ENCODE data around the gene CTBP1.

Gene CTBP1

DNA sequence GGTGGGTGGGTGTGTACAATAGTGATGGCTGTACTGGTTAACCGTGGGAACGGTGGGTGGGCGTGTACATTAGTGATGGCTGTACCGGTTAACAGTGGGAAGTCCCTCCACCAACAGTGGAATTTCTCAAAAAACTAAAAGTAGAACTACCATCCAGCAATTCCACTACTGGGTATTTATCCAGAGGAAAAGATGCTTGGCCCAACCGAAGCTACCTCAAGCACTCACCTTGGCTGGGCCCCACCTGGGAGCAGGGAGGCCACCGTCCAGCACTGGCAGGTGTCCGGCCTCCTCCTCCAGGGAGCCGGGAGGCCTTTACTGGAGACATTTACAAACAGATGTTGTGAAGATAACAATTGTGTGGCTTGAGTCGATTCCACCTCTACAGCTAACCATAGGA, 34.8 kb upstream of the CTBP1 start:
- DNase-seq (ENCODE audit: low spot score), result no peak

DNA sequence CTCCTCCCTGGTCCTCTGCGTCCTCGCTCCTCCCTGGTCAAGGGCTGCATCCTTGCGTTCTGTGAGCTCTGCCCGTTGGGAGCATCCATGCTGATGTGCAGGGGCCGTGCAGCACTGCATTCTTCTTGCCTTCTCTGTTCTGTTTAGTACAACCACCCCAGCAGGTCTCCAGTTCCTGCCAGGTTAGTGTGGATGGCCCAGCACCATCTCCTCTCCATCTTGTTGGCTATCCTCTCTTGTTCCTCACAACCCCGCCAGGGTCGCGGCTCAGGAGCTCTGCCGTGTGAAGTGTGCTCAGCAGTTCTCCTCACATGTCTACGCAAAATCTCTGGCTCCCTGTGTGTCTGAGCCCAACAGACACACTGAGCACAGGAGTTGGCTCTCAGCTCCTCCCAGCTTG, 30.3 kb upstream of the CTBP1 start:
- no peak for DNase-seq (ENCODE audit: low spot score)

GRCh38 chr4:1277667-1278665, 29.0 kb upstream of the CTBP1 start:
- no peak for DNase-seq (ENCODE audit: low spot score)

DNA sequence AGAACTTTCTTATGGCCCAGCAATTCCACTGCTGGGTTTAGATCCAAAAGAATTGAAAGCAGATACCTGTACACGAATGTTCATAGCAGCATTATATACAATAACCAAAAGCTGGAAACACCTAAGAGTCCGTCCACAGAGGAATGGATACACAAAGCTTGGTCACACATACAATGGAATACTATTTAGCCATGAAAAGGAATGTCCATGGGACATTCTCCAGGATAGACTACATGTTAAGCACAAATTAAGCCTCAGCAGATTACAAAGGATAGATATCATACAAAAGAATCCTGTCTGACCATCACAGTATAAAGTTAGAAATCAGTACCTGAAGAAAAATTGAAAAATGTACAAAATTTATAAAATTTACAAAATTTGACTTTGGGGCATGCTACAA, 28.1 kb upstream of the CTBP1 start:
- DNase-seq (ENCODE audit: low spot score), result no peak

DNA sequence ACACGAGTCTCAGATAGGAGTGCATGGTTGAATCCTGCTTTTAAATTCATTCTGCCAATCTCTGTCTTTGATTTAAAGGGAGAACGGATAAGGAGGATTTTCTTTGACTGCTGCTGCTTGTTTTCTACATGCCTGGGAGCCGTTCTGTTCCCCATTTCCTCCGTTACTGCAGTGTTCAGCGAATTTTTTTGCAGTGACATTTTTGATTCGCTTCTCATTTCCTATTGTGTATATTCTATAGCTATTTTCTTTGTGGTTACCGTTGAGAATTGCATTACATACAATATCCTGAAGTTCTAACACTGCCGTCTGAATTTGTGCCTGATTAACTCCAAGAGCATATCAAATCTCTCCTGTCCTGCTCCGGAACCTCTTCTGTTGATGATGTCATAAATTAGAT, 25.9 kb upstream of the CTBP1 start:
- no peak for DNase-seq (ENCODE audit: low spot score)

DNA sequence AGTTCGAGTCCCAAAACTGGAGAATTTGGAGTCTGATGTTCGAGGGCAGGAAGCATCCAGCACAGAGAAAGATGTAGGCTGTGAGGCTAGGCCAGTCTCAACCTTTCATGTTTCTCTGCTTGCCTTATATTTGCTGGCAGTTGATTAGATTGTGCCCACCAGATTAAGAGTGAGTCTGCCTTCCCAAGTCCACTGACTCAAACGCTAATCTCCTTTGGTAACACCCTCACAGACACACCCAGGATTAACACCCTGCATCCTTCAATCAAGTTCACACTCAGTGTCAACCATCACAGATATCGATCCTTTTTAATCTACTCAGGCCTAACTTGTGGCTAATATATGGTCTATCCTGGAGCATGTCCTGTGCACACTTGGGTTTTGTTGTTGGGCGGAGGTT, 22.8 kb upstream of the CTBP1 start:
- DNase-seq (ENCODE audit: low spot score), result no peak

DNA sequence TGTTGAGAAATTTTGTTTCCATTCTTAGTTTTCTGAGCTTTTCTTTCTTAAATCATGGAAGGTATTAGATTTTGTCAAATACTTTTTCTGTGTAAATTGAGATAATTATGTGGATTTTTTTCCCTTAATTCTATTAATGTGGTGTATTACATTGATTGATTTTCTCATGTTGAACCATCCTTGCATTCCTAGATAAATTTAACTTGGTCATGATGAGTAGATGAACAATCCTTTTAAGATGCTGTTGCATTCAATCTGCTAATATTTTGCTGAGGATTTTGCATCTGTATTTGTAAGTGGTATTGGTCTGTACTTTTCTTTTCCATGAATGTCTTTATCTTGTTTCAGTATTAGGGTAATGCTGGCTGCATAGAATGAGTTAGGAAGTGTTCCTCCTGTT, 20.3 kb upstream of the CTBP1 start:
- no peak for DNase-seq (ENCODE audit: low spot score)

DNA sequence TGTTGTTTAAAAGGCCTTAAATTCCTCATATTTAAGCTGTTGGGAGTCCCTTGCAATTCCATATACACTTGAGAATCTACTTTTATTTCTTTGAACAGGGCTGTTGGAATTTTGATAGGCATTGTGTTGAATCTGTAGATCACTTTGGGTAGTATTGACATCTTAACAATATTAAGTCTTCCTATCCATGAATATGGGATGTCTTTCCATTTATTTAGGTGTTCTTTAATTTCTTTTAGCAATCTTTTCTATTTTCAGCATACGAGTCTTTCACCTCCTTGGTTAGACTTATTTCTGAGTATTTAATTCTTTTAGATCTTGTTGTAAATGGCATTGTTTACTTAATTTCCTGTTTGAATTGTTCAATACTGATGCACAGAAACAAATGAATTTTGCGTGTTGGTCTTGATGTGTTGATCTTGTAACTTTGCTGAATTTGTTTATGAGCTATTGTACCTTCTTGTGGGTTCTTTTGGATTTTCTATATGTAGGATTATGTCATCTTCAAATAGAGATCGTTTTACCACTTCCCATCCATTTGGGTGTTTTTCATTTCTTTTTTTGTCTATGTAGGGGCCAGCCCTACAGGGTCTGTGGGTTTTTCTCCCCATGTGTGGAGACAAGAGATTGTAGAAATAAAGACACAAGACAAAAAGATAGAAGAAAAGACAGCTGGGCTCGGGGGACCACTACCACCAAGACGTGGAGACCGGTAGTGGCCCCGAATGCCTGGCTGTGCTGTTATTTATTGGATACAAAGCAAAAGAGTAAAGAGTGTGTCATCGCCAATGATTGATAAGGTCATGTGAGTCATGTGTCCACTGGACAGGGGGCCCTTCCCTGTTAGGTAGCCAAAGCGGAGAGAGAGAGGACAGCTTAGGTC, 18.2 kb upstream of the CTBP1 start:
- no peak for DNase-seq (ENCODE audit: low spot score)

DNA sequence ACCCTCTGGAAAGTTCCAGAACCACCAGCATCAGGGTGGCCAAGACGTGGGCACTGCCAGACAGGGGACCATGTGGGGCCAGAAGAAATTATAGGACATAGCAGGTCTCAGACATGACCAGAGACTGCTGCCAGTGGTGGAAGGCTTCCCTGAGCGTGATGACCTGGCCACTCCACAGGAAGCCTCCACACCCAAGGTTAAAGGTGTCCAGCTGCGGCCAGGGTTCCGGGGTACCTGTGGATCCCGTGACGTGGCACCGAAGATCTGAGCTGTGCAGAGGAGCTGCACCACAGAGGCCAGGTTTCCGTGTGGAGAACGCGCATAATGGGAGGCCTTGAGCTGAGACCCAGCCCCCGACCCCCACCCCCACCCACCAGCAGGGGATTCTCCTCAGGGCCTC, 16.4 kb upstream of the CTBP1 start:
- DNase-seq (ENCODE audit: low spot score), result no peak

- DNase-seq (ENCODE audit: low spot score), result no peak
Measured at GRCh38 chr4:1264942-1265341, 16.0 kb upstream of the CTBP1 start.

- no peak for DNase-seq (ENCODE audit: low spot score)
Measured at GRCh38 chr4:1261107-1261928, 12.4 kb upstream of the CTBP1 start.

DNA sequence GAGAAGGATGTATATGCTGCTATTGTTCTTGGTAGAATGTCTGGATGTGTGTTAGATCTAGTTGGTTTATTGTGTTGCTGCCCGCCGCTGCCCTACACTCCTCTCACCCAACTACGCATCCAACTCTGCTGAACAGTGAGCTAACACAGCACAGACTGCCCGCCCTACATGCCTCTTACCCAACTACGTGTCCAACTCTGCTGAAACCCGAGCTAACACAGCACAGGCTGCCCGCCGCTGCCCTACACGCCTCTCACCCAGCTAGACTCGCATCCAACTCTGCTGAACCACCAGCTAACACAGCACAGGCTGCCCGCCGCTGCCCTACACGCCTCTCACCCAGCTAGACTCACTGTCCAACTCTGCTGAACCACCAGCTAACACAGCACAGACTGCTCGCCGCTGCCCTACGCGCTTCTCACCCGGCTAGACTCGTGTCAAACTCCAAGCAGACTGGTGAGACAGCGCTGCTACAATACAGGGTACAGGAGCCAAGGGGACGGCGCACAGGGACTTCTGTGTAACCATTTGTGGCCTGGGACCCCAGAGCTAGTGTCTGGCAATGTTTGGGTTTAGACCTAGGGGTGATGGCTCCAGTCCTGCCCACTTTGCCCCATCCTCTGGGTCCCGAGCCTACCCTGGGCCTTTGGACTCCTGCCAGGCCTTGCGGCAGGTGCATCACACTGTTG, 11.6 kb upstream of the CTBP1 start:
- DNase-seq (ENCODE audit: low spot score), result no peak

- no peak for DNase-seq (ENCODE audit: low spot score)
Measured at GRCh38 chr4:1259966-1260365, 11.0 kb upstream of the CTBP1 start.

- DNase-seq (ENCODE audit: low spot score), result no peak
Measured at GRCh38 chr4:1258457-1258856, 9.5 kb upstream of the CTBP1 start.

- DNase-seq (ENCODE audit: low spot score), result no peak
Measured at GRCh38 chr4:1255699-1256098, 6.8 kb upstream of the CTBP1 start.

- DNase-seq (ENCODE audit: low spot score), result no peak
Measured at GRCh38 chr4:1255151-1255550, 6.2 kb upstream of the CTBP1 start.

DNA sequence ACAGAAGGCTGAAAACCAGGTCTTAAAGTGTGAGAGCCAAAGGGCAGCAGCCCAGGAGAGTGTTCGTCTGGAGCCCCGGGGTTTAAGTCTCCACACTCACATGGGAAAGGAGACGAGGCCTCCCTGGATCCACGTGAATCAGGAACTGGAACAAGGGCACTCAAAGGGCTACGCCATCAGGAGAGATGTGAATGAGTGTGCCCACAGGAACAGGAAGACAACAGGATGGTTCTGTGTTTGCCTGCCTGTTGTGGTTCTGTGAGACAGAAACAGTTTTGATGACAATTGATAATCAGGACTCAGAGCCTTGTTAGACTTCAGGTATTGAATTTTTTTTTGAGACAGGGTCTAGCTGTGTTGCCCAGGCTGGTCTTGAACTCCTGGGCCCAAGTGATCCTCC, 4.9 kb upstream of the CTBP1 start:
- no peak for DNase-seq (ENCODE audit: low spot score)

DNA sequence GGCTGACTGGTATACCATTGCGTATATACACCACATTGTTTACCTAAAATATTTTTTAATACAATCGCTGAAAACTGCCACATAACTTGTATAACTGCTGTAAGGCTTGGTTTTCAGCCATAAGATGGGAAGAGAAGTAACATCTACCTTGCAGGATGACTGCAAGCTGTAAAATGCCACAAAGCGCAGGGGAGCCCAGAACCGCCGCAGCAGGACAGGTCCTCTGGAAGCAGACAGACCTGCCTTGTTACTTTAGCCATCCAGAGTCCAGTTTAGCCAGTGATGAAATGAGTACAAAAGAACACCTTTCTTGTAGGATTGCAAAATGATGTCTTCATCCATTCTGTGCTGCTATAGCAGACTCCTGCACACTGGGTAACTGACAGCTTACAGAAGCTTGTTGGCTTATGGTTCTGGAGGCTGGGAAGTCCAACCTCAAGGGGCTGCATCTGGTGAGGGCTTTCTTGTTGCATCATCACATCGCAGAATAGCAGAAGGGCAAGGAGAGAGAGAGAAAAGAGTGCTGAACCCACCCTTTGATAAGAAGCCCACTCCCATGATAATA, 4.1 kb upstream of the CTBP1 start:
- no peak for DNase-seq (ENCODE audit: low spot score)

- DNase-seq (ENCODE audit: low spot score), result no peak
Measured at GRCh38 chr4:1251773-1252066, 2.8 kb upstream of the CTBP1 start.

- no peak for DNase-seq (ENCODE audit: low spot score)
Measured at GRCh38 chr4:1250921-1251772, 2.2 kb upstream of the CTBP1 start.

- DNase-seq (ENCODE audit: low spot score), result no peak
Measured at GRCh38 chr4:1250527-1250812, 1.5 kb upstream of the CTBP1 start.
